Fibroblast of the aortic adventitia (primary cell): ENCODE results near the gene MINAR2. TPM values are rescaled to one million over a fixed set of nuclear protein-coding genes. Genes with fewer than 3 reads are reported as not detected.
A peak's percentile ranks its signal among the peaks of the same experiment; 100 is the strongest.

Experiments used
- DNase-seq: peaks from one replicate; pipeline ENCODE4 v3.0.0-alpha.2; 2010; ENCODE audit warnings: low read depth
- H3K4me3 ChIP-seq: 2 replicates; pipeline ENCODE4 v1.5.1; 2011; ENCODE audit warnings: low read depth, mild to moderate bottlenecking, control low read depth, low read length, moderate library complexity
- CTCF ChIP-seq: IDR thresholded peaks from 2 replicates; pipeline ENCODE4 v1.5.1; 2011; ENCODE audit warnings: mild to moderate bottlenecking, low read length, control low read depth, inconsistent platforms; ENCODE audit not compliant: insufficient read depth
- total RNA-seq: library from RNA; depleted of rRNA; stranded (reverse); fragments of >200 nt; gene quantifications from 2 replicates; pipeline ENCODE4 v1.2.3, GENCODE V29; 2012; ENCODE audit warnings: low replicate concordance

MINAR2 gene
- total RNA-seq, 1 donor, result not detected

- DNase-seq, result no peak
- no peak for TF ChIP-seq CTCF
- no peak overlapping the region for H3K4me3 ChIP-seq
Observed at GRCh38 chr5:129748913-129749880, 1.3 kb downstream of the MINAR2 start.

- DNase-seq, result no peak
- H3K4me3 ChIP-seq, result no peak overlapping the region
- no peak for TF ChIP-seq CTCF
Observed at GRCh38 chr5:129760636-129761325, 12.9 kb downstream of the MINAR2 start.

- TF ChIP-seq CTCF, result no peak
- no peak overlapping the region for H3K4me3 ChIP-seq
- DNase-seq, result no peak
Observed at GRCh38 chr5:129763651-129764050, 15.8 kb downstream of the MINAR2 start.

GRCh38 chr5:129766798-129767197 lies 18.9 kb downstream of the MINAR2 start:
- TF ChIP-seq CTCF, result no peak
- no peak overlapping the region for H3K4me3 ChIP-seq
- no peak for DNase-seq

- TF ChIP-seq CTCF, result peak; percentile 98
- peak; percentile 92 for DNase-seq
- H3K4me3 ChIP-seq, result no peak overlapping the region
Observed at GRCh38 chr5:129767927-129768380, 20.1 kb downstream of the MINAR2 start.

GRCh38 chr5:129768735-129769134 lies 20.8 kb downstream of the MINAR2 start:
- H3K4me3 ChIP-seq, result no peak overlapping the region
- TF ChIP-seq CTCF, result no peak
- no peak for DNase-seq
